Natural killer cell treated with Interleukin-12 subunit alpha and Interleukin-12 subunit beta and Interleukin-15 and Interleukin-18, amount 100 ng/mL, for 72 hours (primary cell): ENCODE data around the gene PRKCA. TPM values are rescaled to one million over a fixed set of nuclear protein-coding genes. Genes with fewer than 3 reads are reported as not detected.

Experiments used
- ATAC-seq, 2 donors: fragments of 150-1000 bp; cut with Tn5 transposase in 1 of 2; sonication (Bioruptor Pico), chemical (Tn5 transposase) in 1 of 2; 2 replicates each; pipeline ENCODE4 v1.10.0; 2021
- DNase-seq: peaks from one replicate; pipeline ENCODE4 v3.0.0; 2022; ENCODE audit warnings: low spot score
- H3K27ac Mint-ChIP-seq, 2 donors: 1 replicate in 1 of 2; 2 replicates in 1 of 2; pipeline ENCODE4 v1.8.0; 2022; ENCODE audit warnings: mixed read lengths in 2 of 2, mild to moderate bottlenecking in 1 of 2, moderate library complexity in 1 of 2
- H3K27me3 Mint-ChIP-seq, 2 donors: 1 replicate in 1 of 2; 2 replicates in 1 of 2; pipeline ENCODE4 v1.8.0; 2022; ENCODE audit warnings: mixed read lengths in 2 of 2
- H3K36me3 Mint-ChIP-seq: one replicate; pipeline ENCODE4 v1.8.0; 2022; ENCODE audit warnings: mixed read lengths
- H3K4me1 Mint-ChIP-seq, 2 donors: 1 replicate in 1 of 2; 2 replicates in 1 of 2; pipeline ENCODE4 v1.8.0; 2022; ENCODE audit warnings: low read depth in 2 of 2, mixed read lengths in 2 of 2, mild to moderate bottlenecking in 1 of 2
- H3K4me3 Mint-ChIP-seq: one replicate; pipeline ENCODE4 v1.8.0; 2022; ENCODE audit warnings: mixed read lengths
- H3K9me3 Mint-ChIP-seq: 2 replicates; pipeline ENCODE4 v1.8.0; 2022; ENCODE audit warnings: mixed read lengths
- total RNA-seq, 2 donors: library from RNA; stranded (reverse); gene quantifications; one replicate each; pipeline ENCODE4 v1.2.3, GENCODE V29; 2022

PRKCA gene
- total RNA-seq, 2 donors from 2014 or later, result 31.1 to 41.1 TPM

GRCh38 chr17:66517336-66518009 lies 215.1 kb downstream of the PRKCA start:
- Mint-ChIP-seq H3K9me3 (no peaks in the 10 kb centered on the region), H3K36me3 (no peaks in the 10 kb centered on the region), H3K4me1 (peaks cover 22 to 25% of the 10 kb centered on the region in 2 donors), H3K4me3 (peak overlapping the region; percentile 12), H3K27ac (peak overlapping the region in 1 of 2 donors; percentile 39), H3K27me3 (peaks cover 0 to 2% of the 10 kb centered on the region in 2 donors)
- ATAC-seq (no peak), DNase-seq (no peak)

GRCh38 chr17:66518108-66518507 lies 215.7 kb downstream of the PRKCA start:
- Mint-ChIP-seq H3K36me3 (no peaks in the 10 kb centered on the region), H3K9me3 (no peaks in the 10 kb centered on the region), H3K27me3 (peaks cover 0 to 2% of the 10 kb centered on the region in 2 donors), H3K4me3 (peak overlapping the region; percentile 12), H3K4me1 (peaks cover 23 to 30% of the 10 kb centered on the region in 2 donors), H3K27ac (peak overlapping the region in 1 of 2 donors; percentile 39)
- ATAC-seq (no peak), DNase-seq (no peak)

- H3K27ac Mint-ChIP-seq, result no peak overlapping the region
- peaks cover 24 to 30% of the 10 kb centered on the region in 2 donors for H3K4me1 Mint-ChIP-seq
- H3K36me3 Mint-ChIP-seq, result no peaks in the 10 kb centered on the region
- H3K4me3 Mint-ChIP-seq, result no peak overlapping the region
- no peak for ATAC-seq
- no peak for DNase-seq
- H3K27me3 Mint-ChIP-seq, result peaks cover 0 to 2% of the 10 kb centered on the region in 2 donors
- no peaks in the 10 kb centered on the region for H3K9me3 Mint-ChIP-seq
Measured at GRCh38 chr17:66518677-66519076, 216.3 kb downstream of the PRKCA start.

DNA sequence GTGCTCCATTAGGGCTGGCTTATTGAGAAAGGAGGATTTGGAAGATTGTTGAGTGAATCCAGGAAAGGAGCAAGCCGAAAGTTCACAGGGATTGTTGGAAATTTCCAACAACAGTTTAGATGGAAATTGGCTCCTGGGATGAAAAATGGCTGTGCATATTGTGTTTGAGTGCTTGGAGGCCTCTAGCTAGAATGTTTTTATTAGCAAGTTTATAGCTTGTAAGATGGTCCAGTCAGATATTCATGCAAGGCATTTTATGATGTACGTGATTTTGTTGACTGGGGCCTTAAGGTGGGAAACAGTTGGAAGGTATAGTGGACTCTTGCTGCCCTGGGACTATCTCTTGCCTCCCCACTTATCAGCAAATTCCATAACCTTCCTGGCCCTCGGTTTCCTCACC lies 216.7 kb downstream of the PRKCA start:
- no peak overlapping the region for H3K4me3 Mint-ChIP-seq
- no peaks in the 10 kb centered on the region for H3K9me3 Mint-ChIP-seq
- H3K27ac Mint-ChIP-seq, result no peak overlapping the region
- peaks cover 24 to 30% of the 10 kb centered on the region in 2 donors for H3K4me1 Mint-ChIP-seq
- ATAC-seq, result no peak
- no peaks in the 10 kb centered on the region for H3K36me3 Mint-ChIP-seq
- H3K27me3 Mint-ChIP-seq, result peaks cover 0 to 2% of the 10 kb centered on the region in 2 donors
- no peak for DNase-seq

DNA sequence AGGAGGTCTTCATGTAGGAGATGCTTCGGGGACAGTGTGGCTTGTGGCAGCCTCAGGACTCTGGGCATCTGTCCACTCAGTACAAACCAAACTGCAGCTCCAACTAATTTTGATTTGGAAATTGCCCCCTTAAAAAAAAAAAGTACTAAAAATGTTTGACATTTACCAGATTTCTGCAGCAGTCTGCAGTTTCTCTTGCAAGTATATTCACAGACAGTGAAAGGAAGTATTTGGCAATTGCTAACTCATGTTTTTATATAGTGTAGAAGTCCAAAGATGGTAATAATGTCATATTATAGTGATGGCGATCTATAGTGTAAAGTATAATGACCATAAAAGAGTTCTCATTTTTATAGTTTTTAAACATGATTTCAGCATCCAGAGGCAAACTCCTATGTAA lies 218.6 kb downstream of the PRKCA start:
- Mint-ChIP-seq H3K4me1 (peaks cover 29 to 31% of the 10 kb centered on the region in 2 donors), H3K4me3 (no peak overlapping the region), H3K27ac (no peak overlapping the region), H3K9me3 (no peaks in the 10 kb centered on the region), H3K27me3 (peaks cover 0 to 2% of the 10 kb centered on the region in 2 donors), H3K36me3 (no peaks in the 10 kb centered on the region)
- no peak for ATAC-seq
- DNase-seq, result no peak

GRCh38 chr17:66522591-66523272 lies 220.3 kb downstream of the PRKCA start:
- H3K36me3 Mint-ChIP-seq, result no peaks in the 10 kb centered on the region
- H3K27ac Mint-ChIP-seq, result peak overlapping the region; percentile 45 to 81
- H3K9me3 Mint-ChIP-seq, result no peaks in the 10 kb centered on the region
- H3K4me3 Mint-ChIP-seq, result peak overlapping the region; percentile 43
- DNase-seq (no peak), ATAC-seq (peak in 1 of 2 donors; percentile 45)
- peaks cover 28 to 29% of the 10 kb centered on the region in 2 donors for H3K4me1 Mint-ChIP-seq
- H3K27me3 Mint-ChIP-seq, result no peaks in the 10 kb centered on the region

DNA sequence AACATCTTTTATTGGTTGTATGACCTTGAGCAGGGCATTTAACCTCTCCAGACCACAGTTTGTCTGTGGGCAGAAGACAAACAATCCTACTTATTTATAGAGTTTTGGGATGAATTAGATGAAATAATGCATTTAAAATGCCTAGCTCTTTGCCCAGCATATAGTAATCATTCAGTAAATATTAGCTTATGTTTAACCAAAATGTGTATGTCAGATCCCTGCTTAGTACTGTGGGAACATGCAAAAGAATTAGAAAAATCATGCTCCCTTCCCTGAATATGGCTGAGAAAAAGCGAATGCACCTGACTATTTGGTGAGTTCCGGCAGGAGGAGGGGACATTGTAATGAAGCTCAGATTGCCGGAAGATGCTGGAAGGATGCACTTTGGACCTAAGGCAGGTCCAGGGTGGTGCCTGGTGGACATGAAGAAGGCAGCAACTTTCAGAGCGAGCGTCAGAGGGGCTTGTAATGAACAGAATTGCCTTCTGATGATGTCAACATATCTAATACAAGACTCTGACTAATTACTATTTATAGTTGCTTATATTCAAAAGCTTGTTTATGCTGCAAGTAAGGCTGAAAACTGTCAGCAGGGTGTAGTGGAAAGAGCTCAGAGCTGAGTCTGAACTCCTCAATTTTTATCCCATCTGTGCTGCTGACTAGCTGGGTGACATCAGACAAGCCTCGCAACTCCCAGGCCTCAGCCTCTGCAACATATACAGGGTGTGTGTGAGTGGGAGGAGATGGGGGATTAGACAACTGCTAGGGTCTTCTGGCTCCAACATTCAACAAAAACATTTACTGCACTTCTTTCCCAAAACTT lies 221.2 kb downstream of the PRKCA start:
- Mint-ChIP-seq H3K4me1 (peaks cover 24 to 26% of the 10 kb centered on the region in 2 donors), H3K4me3 (no peak overlapping the region), H3K36me3 (no peaks in the 10 kb centered on the region), H3K27me3 (no peaks in the 10 kb centered on the region), H3K27ac (no peak overlapping the region), H3K9me3 (no peaks in the 10 kb centered on the region)
- ATAC-seq (no peak), DNase-seq (no peak)

DNA sequence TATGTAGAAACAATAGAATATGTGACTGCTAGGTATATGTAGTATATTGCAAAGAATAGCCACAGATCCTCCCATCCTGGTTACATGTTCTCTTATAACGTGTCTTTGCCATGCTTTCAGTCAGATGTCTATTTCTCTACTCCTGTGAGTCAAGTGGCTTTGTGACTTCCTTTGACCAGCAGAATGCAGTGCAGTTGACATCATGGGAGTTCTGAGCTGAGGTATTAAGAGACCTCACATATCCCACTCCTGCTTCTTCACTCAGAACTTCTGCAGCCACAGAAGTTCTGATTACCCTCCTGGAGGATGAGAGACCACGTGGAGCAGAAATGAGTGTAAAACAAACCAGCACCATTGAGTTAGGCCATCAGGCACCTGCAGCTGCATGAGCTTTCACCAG lies 222.5 kb downstream of the PRKCA start:
- H3K4me1 Mint-ChIP-seq, result peaks cover 22 to 26% of the 10 kb centered on the region in 2 donors
- H3K27me3 Mint-ChIP-seq, result no peaks in the 10 kb centered on the region
- DNase-seq (no peak), ATAC-seq (peak in 1 of 2 donors; percentile 77)
- peak overlapping the region in 1 of 2 donors; percentile 15 for H3K27ac Mint-ChIP-seq
- H3K9me3 Mint-ChIP-seq, result no peaks in the 10 kb centered on the region
- H3K36me3 Mint-ChIP-seq, result no peaks in the 10 kb centered on the region
- no peak overlapping the region for H3K4me3 Mint-ChIP-seq

GRCh38 chr17:66525338-66525737 lies 222.9 kb downstream of the PRKCA start:
- H3K4me1 Mint-ChIP-seq, result peaks cover 22 to 26% of the 10 kb centered on the region in 2 donors
- no peak overlapping the region for H3K27ac Mint-ChIP-seq
- H3K4me3 Mint-ChIP-seq, result no peak overlapping the region
- H3K27me3 Mint-ChIP-seq, result no peaks in the 10 kb centered on the region
- no peaks in the 10 kb centered on the region for H3K36me3 Mint-ChIP-seq
- no peaks in the 10 kb centered on the region for H3K9me3 Mint-ChIP-seq
- no peak for DNase-seq
- no peak for ATAC-seq

- Mint-ChIP-seq H3K4me3 (no peak overlapping the region), H3K9me3 (no peaks in the 10 kb centered on the region), H3K27me3 (no peaks in the 10 kb centered on the region), H3K27ac (no peak overlapping the region), H3K36me3 (no peaks in the 10 kb centered on the region), H3K4me1 (peaks cover 23% of the 10 kb centered on the region in 2 donors)
- no peak for ATAC-seq
- DNase-seq, result no peak
Measured at GRCh38 chr17:66526827-66527226, 224.4 kb downstream of the PRKCA start.

- ATAC-seq (no peak), DNase-seq (no peak)
- no peaks in the 10 kb centered on the region for H3K27me3 Mint-ChIP-seq
- H3K36me3 Mint-ChIP-seq, result no peaks in the 10 kb centered on the region
- peaks cover 18% of the 10 kb centered on the region in 2 donors for H3K4me1 Mint-ChIP-seq
- no peak overlapping the region for H3K4me3 Mint-ChIP-seq
- no peaks in the 10 kb centered on the region for H3K9me3 Mint-ChIP-seq
- no peak overlapping the region for H3K27ac Mint-ChIP-seq
Measured at GRCh38 chr17:66527335-66527734, 224.9 kb downstream of the PRKCA start.

- Mint-ChIP-seq H3K4me1 (peaks cover 10% of the 10 kb centered on the region in 2 donors), H3K4me3 (no peak overlapping the region), H3K27ac (no peak overlapping the region), H3K27me3 (no peaks in the 10 kb centered on the region), H3K9me3 (no peaks in the 10 kb centered on the region), H3K36me3 (no peaks in the 10 kb centered on the region)
- DNase-seq (no peak), ATAC-seq (no peak)
Measured at GRCh38 chr17:66531851-66532295, 229.5 kb downstream of the PRKCA start.

DNA sequence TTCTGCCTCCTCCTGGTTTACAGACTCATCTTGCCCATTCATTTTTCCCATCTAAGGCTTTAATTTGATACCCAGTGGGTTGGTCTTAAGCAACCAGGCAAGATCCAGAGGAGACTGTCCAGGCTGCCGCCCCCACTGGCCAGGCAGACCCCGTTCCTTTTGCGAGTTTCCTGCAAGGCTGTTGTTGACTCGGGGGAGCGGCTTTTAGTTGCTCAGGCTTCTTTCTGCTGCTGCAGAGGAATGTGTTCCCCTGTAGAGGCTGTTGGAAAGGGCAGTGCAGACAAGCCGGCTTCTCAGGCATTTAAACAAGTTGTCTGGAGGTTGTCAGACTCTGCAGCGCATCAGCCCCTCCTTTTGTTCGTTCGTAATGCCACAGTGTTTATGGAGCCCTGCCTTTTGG lies 231.2 kb downstream of the PRKCA start:
- no peaks in the 10 kb centered on the region for H3K27me3 Mint-ChIP-seq
- no peak for DNase-seq
- no peaks in the 10 kb centered on the region for H3K36me3 Mint-ChIP-seq
- H3K27ac Mint-ChIP-seq, result no peak overlapping the region
- ATAC-seq, result no peak
- H3K4me1 Mint-ChIP-seq, result peaks cover 10 to 17% of the 10 kb centered on the region in 2 donors
- H3K9me3 Mint-ChIP-seq, result no peaks in the 10 kb centered on the region
- H3K4me3 Mint-ChIP-seq, result no peak overlapping the region

- Mint-ChIP-seq H3K4me1 (peaks cover 10 to 17% of the 10 kb centered on the region in 2 donors), H3K36me3 (no peaks in the 10 kb centered on the region), H3K4me3 (no peak overlapping the region), H3K9me3 (no peaks in the 10 kb centered on the region), H3K27me3 (no peaks in the 10 kb centered on the region), H3K27ac (no peak overlapping the region)
- no peak for ATAC-seq
- no peak for DNase-seq
Measured at GRCh38 chr17:66533986-66534385, 231.6 kb downstream of the PRKCA start.
